Cardiac fibroblast (primary cell): Measurements from ENCODE around the gene MIGA1.
"Not testable (repeated sequence)": the region's sequence is repeated elsewhere in the genome, so short reads cannot be mapped to it uniquely, and the experiment has no call there.

Source experiments
- DNase-seq, 2 donors: peaks; one replicate each; pipeline versions ENCODE4 v3.0.0 to v3.0.0-alpha.2; 2010; ENCODE audit warnings: low read depth in 2 of 2
- H3K4me3 ChIP-seq, 2 donors: replicated peaks in 1 of 2; 1 replicate in 1 of 2; 2 replicates in 1 of 2; pipeline ENCODE4 v1.5.1; 2011; ENCODE audit warnings: low read depth in 2 of 2, low read length in 2 of 2, mild to moderate bottlenecking in 2 of 2, moderate library complexity in 1 of 2
- CTCF ChIP-seq: IDR thresholded peaks from one replicate; pipeline ENCODE4 v1.5.1; 2011; ENCODE audit warnings: low read depth, mild to moderate bottlenecking, low read length, inconsistent platforms

Gene MIGA1

DNA sequence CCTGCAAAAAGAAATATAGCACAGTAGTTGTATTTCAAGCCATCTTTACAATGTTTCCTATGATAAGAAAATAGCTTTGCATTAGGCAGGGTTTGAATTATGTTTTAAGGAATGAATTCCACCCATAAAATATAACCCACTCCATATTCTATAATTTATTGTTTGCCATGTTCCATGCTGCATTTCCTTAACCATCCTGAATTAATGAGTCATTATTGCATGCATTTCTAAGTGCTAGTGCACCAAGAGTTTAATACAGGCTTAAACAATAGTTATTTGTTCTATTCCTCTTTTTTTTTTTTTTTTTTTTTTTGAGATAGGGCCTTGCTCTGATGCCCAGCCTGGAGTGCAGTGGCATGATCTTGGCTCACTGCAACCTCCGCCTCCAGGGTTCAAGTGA, 45.2 kb downstream of the MIGA1 start:
- no peak overlapping the region for H3K4me3 ChIP-seq
- no peak for TF ChIP-seq CTCF
- no peak for DNase-seq

DNA sequence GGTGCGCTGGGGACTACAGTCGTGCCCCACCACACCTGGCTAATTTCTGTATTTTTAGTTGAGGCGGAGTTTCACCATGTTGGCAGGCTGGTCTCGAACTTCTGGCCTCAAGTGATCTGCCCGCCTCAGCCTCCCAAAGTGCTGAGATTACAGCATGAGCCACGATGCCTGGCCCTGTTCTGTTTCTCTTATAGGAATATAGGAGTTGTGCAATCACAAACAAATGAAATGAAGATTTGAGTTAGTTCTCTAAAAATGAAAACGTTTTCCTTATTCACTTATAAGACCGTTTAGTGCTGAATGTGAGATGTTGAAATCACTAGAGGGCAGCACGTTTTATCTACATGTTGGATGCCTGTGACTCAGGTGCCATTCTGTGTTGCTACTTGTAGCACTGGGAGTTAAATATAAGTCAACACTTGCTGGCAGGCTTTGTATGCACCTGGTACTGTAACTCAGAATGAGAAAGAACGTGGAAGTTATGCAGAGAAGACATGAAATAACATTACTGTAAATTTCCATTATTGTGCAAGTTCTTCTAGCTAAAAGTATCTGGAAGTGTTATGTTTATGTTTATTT, 45.8 kb downstream of the MIGA1 start:
- no peak for TF ChIP-seq CTCF
- DNase-seq = peak; percentile 92 to 96
- H3K4me3 ChIP-seq = no peak overlapping the region

DNA sequence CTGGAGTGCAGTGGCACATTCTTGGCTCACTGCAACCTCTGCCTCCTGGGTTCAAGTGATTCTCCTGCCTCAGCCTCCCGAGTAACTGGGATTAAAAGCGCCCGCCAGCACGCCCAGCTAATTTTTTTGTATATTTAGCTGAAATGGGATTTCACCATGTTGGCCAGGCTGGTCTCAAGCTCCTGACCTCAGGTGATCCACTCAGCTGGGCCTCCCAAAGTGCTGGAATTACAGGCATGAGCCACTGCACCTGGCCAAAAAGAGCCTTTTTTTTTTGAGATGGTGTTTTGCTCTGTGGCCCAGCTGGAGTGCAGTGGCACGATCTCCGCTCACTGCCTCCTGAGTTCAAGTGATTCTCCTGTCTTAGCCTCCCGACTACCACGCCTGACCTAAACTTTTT, 47.4 kb downstream of the MIGA1 start:
- H3K4me3 ChIP-seq, DNase-seq: not testable (repeated sequence)

- no peak overlapping the region for H3K4me3 ChIP-seq
- no peak for DNase-seq
- no peak for TF ChIP-seq CTCF
These were observed 48.6 kb downstream of the MIGA1 start for GRCh38 chr1:77828098-77828497.

DNA sequence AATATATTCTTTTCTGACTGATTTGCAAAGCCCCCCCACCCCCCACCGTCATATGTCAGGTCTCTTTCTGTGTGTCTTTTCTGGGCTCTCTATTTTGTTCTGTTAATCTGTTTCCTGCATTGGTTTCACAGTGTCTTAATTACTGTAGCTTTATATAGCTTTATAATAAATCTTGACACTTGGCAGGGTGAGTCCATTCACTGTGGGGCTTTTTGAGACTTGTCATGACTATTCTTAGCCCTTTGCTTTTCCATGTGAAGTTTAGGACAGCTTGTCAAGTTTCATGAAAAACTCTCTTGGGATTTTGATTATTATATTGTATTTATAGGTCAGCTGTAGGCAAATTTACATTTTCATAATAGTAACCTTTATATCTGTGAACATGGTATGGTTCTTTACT, 50.4 kb downstream of the MIGA1 start:
- H3K4me3 ChIP-seq = no peak overlapping the region
- DNase-seq = no peak
- no peak for TF ChIP-seq CTCF

- DNase-seq = no peak
- no peak for TF ChIP-seq CTCF
- no peak overlapping the region for H3K4me3 ChIP-seq
These were observed 51.5 kb downstream of the MIGA1 start for GRCh38 chr1:77830946-77831345.

GRCh38 chr1:77831566-77831965, 52.1 kb downstream of the MIGA1 start:
- TF ChIP-seq CTCF = no peak
- DNase-seq = peak; percentile 56 to 59
- H3K4me3 ChIP-seq = no peak overlapping the region
